Activated gamma-delta T cell (primary cell): ENCODE data around the gene SALL3.
"Not testable (repeated sequence)": the region's sequence is repeated elsewhere in the genome, so short reads cannot be mapped to it uniquely, and the experiment has no call there.

Source experiments
- DNase-seq: peaks from one replicate; lab custom pipeline; 2025; lab: John Stamatoyannopoulos, UW
- total RNA-seq, 2 donors: gene quantifications; one replicate each; lab custom pipeline; 2026; lab: John Stamatoyannopoulos, UW

SALL3 gene
- 0.05 to 0.48 reads per million in 2 donors for total RNA-seq

DNA sequence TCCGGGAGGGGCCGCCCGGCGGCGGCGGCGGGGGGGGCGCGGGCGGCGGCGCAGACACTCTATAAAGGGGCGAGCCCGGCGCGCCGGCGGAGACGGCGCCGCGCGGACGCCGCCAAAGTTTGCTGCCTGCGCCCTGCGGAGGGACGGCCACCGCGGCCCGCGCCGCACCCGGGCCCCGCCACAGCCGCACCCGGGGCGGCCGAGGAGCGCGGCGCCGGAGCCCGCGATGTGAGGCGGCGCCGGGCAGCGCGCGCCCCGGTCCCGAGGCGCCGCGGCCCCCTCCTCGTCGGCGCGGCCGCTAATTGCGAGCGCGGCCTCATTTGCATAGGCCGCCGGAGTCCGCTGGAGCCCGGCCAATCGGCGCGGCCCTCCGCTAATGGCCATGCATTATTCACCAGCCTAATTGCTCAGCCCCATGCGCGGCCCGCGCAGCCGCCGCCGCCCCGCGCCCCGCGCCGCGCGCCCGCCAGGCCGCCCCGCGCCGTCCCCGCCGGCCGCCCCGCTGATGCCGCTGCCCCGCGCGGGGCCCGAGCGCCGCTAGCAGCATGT, at the start of gene SALL3:
SALL3 (plus strand) TSS at position 89 of the 549 bp plus-strand sequence; CDS start at position 546, 457 bp downstream.
- no peak for DNase-seq

DNA sequence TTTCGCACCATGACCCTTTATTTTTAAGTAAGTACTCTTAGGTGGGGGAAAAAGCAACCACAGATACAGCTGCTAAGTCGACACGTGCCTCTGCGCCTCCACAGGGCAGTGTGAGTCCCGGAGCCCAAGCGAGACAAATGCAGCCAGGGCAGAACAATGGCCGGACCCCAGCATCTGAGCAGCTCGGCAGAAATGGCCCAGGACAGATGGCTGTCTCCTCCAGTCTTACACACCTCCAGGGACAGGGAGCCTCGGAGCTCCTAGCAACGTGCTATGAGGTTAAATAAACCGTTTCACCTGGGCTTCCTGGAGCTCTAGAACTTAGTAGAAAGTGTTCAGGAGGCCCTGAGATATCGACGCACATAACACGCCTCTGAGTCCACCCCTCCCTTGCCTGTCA, 47.3 kb upstream of the SALL3 start:
- no peak for DNase-seq

DNA sequence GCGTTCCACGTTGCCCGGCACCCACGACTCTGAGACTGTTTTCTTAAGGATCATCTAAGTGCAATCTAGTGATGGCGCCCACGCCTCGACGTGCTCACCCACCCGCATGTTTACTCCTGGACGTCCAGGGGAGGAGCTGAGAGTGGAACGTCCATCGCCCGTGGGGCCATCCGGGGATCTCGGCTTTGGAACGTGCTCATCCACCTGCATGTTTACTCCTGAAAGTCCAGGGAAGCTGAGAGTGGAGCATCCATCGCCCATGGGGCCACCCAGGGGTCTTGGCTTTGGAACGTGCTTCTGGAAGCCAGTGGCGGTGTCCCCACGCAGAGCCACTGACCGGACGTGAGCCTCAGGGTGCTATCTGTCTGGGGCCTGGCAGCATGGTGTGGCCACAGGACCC, 45.6 kb upstream of the SALL3 start:
- DNase-seq, result no peak

GRCh38 chr18:78934551-78935225, 44.9 kb upstream of the SALL3 start:
- no peak for DNase-seq

DNA sequence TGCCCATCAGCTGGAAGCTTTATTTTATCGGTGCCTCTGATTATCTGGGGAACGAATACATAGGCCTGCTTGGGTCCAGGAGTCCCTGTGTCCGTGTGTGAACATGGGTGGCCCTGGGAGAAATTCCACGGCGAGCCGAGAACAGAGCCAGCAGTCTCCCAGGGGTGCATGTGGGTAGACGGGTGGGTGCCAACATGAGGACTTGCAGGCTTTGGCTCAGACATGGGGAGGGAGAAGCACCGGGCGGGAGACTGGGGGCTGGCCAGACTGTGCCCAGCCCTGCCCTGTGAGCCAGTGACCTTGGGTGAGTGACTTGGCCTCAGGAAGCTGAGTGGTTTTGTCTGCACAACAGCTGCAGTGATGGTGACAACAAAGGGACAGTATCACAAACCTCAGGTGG, 44.2 kb upstream of the SALL3 start:
- no peak for DNase-seq

DNA sequence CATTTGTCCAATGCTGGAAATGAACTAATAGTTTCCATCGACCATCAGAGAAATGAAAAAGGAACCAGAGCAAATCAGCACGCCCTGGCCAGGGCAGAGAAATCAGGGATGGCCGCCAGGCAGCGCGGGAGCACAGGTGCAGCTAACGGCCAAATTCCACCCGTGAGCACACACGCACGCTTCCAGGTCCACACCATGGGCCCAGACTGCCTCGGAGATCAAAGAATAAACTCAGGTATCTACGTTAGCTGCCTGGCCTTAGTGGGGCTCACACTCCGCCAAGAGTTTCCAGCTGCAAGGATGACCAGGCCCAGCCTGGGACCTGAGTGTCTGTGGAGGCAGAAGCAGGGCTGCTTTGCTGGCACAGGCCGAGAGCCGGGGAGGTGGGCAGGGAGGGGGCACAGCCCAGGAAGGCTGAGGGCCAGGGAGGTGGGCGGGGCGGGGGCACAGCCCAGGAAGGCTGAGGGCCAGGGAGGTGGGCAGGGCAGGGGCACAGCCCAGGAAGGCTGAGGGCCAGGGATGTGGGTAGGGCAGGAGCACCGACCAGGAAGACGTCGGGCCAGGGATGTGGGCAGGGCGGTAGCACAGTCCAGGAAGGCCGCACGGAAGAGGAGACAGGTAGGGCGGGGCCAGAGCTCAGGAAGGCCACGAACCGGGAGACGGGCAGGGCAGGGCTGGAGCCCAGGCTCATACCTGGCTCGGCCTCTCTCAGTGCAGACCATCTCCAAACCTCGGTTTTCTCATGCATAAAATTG, 43.2 kb upstream of the SALL3 start:
- no peak for DNase-seq

GRCh38 chr18:78937166-78937565, 42.5 kb upstream of the SALL3 start:
- no peak for DNase-seq

- no peak for DNase-seq
Observed at GRCh38 chr18:78939105-78939504, 40.5 kb upstream of the SALL3 start.

- DNase-seq, result no peak
Observed at GRCh38 chr18:78939734-78940494, 39.7 kb upstream of the SALL3 start.

DNA sequence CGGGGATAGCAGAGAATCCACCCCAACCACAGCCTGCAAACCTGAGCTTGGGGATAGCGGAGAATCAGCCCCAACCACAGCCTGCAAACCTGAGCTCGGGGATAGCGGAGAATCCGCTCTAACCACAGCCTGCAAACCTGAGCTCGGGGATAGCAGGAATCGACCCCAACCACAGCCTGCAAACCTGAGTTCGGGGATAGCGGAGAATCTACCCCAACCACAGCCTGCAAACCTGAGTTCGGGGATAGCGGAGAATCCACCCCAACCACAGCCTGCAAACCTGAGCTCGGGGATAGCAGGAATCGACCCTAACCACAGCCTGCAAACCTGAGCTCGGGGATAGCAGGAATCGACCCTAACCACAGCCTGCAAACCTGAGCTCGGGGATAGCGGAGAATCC, 37.4 kb upstream of the SALL3 start:
- not testable (repeated sequence) for DNase-seq

GRCh38 chr18:78945628-78946027, 34.0 kb upstream of the SALL3 start:
- DNase-seq, result no peak

DNA sequence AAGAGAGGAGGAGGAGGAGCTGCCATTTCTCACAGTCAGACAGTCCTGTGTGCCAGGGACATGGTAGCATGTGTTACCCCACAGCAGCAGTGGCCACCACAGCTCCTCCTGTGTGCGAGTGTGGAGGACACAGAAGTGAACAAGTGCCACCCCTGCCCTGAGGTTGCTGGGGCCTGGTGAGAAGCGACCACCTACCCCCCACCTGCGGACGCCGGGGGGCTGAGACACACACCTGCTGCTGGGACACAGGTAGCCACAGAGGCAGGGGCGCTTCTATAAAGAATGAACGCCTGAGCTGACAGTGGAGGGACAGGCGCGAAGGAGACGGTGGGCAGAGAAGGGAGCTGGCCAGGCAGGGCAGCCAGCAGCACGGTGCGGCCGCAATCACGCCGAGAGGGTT, 32.3 kb upstream of the SALL3 start:
- no peak for DNase-seq

DNA sequence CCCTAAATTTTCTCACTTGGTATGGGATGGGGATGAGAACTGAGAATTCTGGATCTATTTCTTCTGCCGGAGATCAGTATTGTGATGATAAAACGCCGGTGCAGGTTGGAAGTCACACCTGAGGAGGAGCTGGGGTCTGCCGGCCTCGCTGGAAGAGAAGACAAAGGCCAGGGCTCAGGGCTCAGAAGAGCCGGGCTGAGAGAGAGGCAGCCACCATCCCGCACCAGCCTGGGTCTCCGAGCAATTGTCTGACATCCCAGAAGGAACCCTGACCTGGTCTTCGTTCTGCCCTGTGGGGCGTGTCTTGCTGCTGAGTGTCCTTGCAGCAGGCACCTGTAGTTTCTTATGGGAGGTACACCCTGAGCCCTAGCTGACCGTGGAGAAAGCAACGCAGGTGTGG, 31.4 kb upstream of the SALL3 start:
- no peak for DNase-seq

GRCh38 chr18:78948707-78949106, 30.9 kb upstream of the SALL3 start:
- DNase-seq, result no peak

- no peak for DNase-seq
Observed at GRCh38 chr18:78949216-78949615, 30.4 kb upstream of the SALL3 start.

DNA sequence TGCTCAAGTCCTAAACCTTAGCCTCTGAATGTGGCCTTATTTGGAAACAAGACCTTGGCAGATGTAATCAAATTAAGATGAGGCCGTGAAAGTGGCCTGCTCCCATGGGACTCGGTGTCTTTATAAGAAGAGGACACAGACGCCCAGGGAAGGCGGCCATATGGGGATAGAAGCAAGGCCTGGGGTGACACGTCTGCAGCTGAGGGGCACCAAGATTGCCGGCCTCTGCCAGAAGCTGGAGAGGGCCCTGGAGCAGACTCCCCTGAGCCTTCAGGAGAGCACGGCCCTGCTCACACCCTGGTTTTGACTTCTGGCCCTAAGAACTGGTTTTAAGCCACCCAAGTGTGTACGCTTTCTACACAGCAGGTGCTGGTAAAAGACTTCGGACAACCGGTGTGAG, 29.2 kb upstream of the SALL3 start:
- DNase-seq, result no peak

DNA sequence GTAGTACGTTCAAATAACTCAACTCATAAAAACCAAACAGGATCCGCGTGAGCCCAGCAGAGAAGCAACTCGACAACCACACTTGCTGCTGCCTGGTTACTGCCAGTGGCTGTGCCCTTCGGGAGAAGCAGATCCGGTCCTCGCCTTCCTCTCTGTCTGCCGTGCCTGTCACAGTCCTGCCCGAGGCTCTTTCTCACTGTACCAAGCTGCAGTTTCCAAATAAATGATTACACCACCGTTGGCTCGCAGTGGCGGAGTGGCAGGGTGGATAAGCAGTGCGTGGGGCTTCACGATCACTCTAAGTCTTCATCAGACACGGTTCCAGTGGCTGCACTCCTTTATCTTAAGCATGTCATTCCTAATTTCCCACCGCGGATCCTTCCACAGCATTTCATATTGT, 26.1 kb upstream of the SALL3 start:
- no peak for DNase-seq

- DNase-seq, result no peak
Observed at GRCh38 chr18:78955051-78955450, 24.6 kb upstream of the SALL3 start.

DNA sequence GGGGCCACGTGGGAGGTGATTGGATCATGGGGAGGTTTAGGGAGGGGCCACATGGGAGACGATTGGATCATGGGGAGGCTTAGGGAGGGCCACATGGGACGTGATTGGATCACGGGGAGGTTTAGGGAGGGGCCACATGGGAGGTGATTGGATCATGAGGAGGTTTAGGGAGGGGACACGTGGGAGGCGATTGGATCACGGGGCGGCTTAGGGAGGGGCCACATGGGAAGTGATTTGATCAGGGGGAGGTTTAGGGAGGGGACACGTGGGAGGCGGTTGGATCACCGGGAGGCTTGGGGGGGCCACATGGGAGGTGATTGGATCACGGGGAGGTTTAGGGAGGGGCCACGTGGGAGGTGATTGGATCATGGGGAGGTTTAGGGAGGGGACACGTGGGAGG, 22.5 kb upstream of the SALL3 start:
- DNase-seq, result no peak

DNA sequence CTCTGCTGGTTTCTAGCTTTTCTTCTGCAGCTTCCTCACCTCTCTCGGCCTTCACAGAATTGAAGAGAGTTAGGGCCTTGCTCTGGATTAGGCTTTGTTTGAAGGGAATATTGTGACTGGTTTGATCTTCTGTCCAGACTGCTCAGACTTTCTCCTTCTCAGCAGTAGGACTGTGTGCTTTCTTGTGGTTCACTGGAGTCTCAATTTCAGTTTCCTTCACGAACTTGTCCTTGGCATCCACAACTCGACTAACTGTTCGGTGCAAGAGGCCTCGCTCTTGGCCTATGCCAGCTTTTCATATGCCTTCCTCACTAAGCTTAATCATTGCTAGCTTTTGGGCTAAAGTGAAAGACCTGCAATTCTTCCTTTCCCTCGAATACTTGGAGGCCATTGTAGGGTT, 18.9 kb upstream of the SALL3 start:
- no peak for DNase-seq

- DNase-seq, result no peak
Observed at GRCh38 chr18:78962098-78962497, 17.5 kb upstream of the SALL3 start.

GRCh38 chr18:78964727-78965126, 14.9 kb upstream of the SALL3 start:
- not testable (repeated sequence) for DNase-seq

DNA sequence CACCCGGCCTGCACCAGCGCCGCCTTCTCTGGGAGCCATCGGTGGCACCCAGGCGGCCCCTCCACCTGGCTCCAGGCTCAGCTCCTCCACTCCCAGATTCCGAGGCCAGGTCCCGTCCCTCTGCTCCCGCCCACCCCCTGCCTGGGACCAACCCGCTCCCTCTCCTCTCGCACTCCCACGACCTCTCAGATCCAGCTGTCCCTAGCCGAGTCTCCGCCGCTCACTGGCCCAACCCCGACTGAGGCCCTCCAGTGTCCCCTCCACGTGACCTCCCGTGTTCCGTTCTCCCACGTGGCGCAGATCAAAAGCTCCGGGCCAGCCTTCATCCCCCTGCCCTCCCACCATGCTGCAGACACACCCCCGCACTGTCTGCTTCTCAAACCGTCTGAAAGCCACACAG, 14.4 kb upstream of the SALL3 start:
- DNase-seq, result no peak
